Mucosa of rectum (tissue), 2 donors: ENCODE measurements around the gene SLC25A21.
"Not testable (repeated sequence)": the region's sequence is repeated elsewhere in the genome, so short reads cannot be mapped to it uniquely, and the experiment has no call there.

Experiments used
- H3K27ac ChIP-seq, 2 donors: one replicate each; pipeline ENCODE4 v1.7.0; 2013; ENCODE audit warnings: inconsistent platforms in 2 of 2, low read depth in 2 of 2, low read length in 2 of 2
- H3K27me3 ChIP-seq, 2 donors: one replicate each; pipeline ENCODE4 v1.7.0; 2013; ENCODE audit warnings: low read length in 2 of 2; ENCODE audit not compliant: control insufficient read depth in 2 of 2, insufficient read depth in 2 of 2
- H3K36me3 ChIP-seq, 2 donors: one replicate each; pipeline ENCODE4 v1.7.0; 2013; ENCODE audit warnings: low read length in 2 of 2; ENCODE audit not compliant: control insufficient read depth in 2 of 2, insufficient read depth in 2 of 2
- H3K4me1 ChIP-seq, 2 donors: one replicate each; pipeline ENCODE4 v1.7.0; 2013; ENCODE audit warnings: low read length in 2 of 2, mild to moderate bottlenecking in 1 of 2; ENCODE audit not compliant: control insufficient read depth in 2 of 2, insufficient read depth in 2 of 2
- H3K4me3 ChIP-seq, 2 donors: one replicate each; pipeline ENCODE4 v1.7.0; 2013; ENCODE audit warnings: low read length in 2 of 2
- H3K9ac ChIP-seq, 2 donors: one replicate each; pipeline ENCODE4 v1.7.0; 2013; ENCODE audit warnings: low read length in 2 of 2, low read depth in 1 of 2, mild to moderate bottlenecking in 1 of 2
- H3K9me3 ChIP-seq, 2 donors: one replicate each; pipeline ENCODE4 v1.7.0; 2013; ENCODE audit warnings: low read length in 2 of 2; ENCODE audit not compliant: control insufficient read depth in 2 of 2
- donor health status: healthy.
- donor health status: Normal muscosa, but diverticular disease.

Gene SLC25A21

DNA sequence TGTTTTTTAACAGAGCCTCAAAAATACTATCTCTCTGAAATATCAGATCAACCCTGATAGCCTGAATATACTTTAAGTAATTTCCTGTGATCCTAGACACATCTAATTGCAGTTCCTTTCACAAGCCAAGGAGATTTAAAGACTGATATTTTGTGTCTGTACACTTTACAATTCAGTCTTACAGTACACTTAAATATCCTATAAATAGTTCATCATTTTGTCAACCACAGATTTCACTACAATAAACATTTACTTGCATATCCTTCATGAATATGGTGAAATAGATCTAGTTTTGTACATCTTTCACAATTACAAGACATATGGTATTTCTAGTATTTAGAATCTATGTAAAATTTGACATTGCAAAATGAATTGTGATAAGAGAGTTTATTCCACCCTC, 349.7 kb downstream of the SLC25A21 start:
- Histone ChIP-seq H3K4me1 (no peaks in the 10 kb centered on the region), H3K36me3 (no peaks in the 10 kb centered on the region), H3K9ac (no peak overlapping the region), H3K27me3 (no peaks in the 10 kb centered on the region), H3K27ac (no peak overlapping the region), H3K4me3 (no peak overlapping the region), H3K9me3 (no peaks in the 10 kb centered on the region)

DNA sequence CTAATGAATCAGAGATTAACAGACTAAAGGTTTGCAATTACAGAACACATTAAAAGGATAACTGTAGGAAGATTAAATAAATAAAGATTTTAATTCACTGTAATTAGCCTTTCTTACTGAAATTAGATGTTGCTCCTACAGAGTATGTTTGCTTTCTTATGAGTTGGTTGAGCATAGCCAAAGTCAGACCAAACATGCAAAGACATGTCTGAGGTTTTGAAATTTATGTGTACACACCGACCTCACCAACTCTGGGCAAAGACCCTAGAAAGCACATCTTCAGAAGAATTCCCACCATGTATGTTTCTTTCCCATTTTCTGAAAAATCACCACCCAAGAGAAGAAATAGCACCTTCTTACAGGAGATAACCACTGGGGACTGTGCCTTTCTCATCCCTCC, 351.5 kb downstream of the SLC25A21 start:
- Histone ChIP-seq H3K4me3 (no peak overlapping the region), H3K27me3 (no peaks in the 10 kb centered on the region), H3K9ac (no peak overlapping the region), H3K4me1 (no peaks in the 10 kb centered on the region), H3K9me3 (no peaks in the 10 kb centered on the region), H3K36me3 (no peaks in the 10 kb centered on the region), H3K27ac (no peak overlapping the region)

DNA sequence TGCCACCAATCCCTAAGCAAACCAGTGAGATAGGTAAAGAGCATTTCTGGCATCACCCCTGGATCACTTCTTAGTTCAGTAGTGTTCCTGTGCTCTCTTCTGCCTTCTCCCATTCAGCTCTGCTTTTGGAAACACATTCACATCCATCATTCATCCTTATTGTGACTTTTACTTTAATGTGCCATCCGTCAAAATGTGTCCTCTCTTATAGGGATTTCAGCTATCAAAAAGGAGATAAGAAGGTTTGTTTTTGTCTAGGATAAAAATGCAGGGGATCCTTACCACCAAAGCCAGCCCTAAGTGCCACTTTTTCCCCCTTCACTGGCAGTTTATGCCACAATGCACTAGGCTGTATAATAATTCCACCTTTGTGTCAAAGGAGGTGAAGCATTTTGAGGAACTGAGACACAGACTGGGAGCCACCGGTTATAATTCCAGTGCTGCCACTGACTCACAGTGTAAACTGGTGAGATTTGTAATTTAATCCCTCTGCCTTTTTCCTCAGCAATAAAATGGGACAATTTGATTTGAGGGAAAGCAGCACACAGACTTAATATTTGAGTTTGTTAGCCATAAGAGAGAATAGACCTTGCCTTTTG, 352.2 kb downstream of the SLC25A21 start:
- H3K4me3 ChIP-seq: no peak overlapping the region
- no peaks in the 10 kb centered on the region for H3K27me3 ChIP-seq
- no peaks in the 10 kb centered on the region for H3K9me3 ChIP-seq
- no peaks in the 10 kb centered on the region for H3K36me3 ChIP-seq
- no peak overlapping the region for H3K9ac ChIP-seq
- no peaks in the 10 kb centered on the region for H3K4me1 ChIP-seq
- no peak overlapping the region for H3K27ac ChIP-seq

DNA sequence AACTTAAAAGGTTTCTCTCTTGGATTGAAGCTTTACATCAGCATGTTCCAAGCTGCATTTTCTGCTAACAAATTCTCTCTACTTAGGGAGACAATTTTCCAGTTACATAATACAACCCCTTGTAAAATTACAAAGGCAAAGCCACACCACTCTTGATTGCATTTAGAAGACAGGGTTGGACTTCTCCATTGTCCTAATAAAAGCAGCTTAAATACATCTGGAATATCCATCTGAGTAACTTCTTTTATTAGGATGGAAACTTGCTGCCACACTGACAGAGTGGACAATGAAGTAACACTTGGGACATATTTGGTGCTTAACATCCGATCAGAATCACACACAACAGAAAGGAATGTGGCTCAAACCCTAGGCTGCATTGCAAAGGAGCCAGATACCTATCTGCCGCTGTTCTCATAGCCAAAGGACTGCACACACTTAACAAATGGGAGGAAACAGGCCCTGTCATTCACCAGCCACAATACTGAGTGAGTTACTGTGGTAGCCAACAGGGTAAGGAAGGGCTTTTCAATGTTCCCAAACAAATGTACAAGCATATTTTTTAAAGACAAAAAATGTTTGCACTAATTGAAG, 353.5 kb downstream of the SLC25A21 start:
- H3K4me1 ChIP-seq: no peaks in the 10 kb centered on the region
- no peaks in the 10 kb centered on the region for H3K27me3 ChIP-seq

DNA sequence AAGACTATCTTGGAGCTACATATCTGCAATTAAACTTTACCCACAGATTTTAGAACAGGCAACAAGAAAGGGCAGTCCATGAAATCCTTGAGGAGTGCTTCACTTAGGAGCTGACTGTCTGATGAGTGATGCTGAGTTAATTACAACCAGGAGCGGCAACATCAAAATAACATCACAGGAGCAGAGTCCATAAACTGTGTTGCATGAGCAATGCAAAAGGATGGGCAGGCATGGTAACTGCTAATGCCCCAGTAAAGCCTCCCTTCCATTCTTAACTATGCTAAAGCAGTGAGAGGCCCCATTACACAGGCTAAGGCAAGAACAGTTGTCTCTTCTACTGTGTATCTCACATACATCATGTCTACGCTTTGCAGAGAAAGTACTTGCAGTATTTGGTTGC, 354.2 kb downstream of the SLC25A21 start:
- H3K4me3 ChIP-seq: no peak overlapping the region
- no peak overlapping the region for H3K27ac ChIP-seq
- H3K4me1 ChIP-seq: no peaks in the 10 kb centered on the region
- no peak overlapping the region for H3K9ac ChIP-seq
- H3K9me3 ChIP-seq: no peaks in the 10 kb centered on the region
- H3K36me3 ChIP-seq: no peaks in the 10 kb centered on the region
- no peaks in the 10 kb centered on the region for H3K27me3 ChIP-seq

More for the DNA sequence above, 353.5 kb downstream of the SLC25A21 start:
- no peaks in the 10 kb centered on the region for H3K36me3 ChIP-seq
- no peak overlapping the region for H3K4me3 ChIP-seq
- H3K27ac ChIP-seq: no peak overlapping the region
- H3K9me3 ChIP-seq: no peaks in the 10 kb centered on the region
- H3K9ac ChIP-seq: no peak overlapping the region

DNA sequence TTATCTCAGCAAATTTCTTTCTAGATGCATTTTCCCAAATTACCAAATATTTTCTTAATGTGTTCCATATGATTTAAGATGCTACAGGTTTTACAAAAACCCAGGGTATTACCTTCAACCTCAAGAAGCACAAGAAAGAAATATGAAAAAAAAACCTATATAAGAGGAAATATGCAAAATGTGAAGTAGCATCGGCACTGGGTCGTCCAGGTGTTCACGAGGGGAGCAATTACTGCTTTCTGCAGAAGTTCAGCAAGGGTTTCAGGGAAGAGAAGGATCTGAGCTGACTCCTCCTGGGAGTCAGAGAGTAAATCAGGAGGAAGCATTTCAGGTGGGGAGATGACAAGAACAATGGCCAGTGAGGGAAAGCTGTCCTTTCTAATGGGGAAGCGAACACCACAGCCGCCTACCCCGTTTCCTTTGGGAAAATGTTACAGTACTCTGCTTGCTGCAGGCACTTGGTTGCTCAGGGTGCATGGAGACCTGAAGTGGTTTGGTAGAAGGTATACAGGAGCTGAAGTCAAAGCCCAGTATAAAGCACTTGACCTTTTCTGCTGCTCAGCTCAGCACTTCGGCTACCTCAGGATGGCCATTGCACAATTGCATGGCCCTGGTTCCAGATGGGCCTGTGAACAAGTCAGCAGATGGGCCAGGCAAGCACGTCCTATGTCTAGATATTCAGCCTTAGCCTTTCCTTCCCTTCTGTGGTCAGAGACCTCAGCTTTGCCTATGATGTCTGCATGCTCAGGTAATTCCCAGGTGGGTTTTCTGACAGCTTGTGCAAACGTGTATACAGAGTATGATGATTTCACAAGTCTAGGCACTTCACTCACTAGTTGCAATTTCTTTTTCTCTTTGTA, 355.1 kb downstream of the SLC25A21 start:
- Histone ChIP-seq H3K36me3 (no peaks in the 10 kb centered on the region), H3K9ac (no peak overlapping the region), H3K4me3 (no peak overlapping the region), H3K27ac (no peak overlapping the region), H3K9me3 (no peaks in the 10 kb centered on the region), H3K4me1 (no peaks in the 10 kb centered on the region), H3K27me3 (no peaks in the 10 kb centered on the region)

DNA sequence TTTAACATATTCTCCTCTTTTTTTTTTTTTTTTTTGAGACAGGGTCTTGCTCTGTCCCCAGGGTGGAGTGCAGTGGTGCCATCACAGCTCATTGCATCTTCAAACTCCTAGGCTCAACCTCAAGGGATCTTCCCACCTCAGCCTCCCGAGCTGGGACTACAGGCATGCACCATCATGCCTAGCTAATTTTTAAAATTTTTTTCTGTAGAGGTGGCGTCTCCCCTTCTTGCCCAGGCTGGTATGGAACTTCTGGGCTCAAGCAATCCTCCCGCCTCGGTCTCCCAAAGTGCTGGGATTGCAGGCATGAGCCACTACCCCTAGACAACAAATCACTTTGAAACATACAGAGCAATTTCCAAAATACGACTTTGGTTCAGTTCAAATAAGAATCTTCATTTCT, 355.9 kb downstream of the SLC25A21 start:
- Histone ChIP-seq H3K9me3 (no peaks in the 10 kb centered on the region), H3K36me3 (no peaks in the 10 kb centered on the region), H3K27ac (no peak overlapping the region), H3K9ac (no peak overlapping the region), H3K4me1 (no peaks in the 10 kb centered on the region), H3K27me3 (no peaks in the 10 kb centered on the region), H3K4me3 (no peak overlapping the region)

DNA sequence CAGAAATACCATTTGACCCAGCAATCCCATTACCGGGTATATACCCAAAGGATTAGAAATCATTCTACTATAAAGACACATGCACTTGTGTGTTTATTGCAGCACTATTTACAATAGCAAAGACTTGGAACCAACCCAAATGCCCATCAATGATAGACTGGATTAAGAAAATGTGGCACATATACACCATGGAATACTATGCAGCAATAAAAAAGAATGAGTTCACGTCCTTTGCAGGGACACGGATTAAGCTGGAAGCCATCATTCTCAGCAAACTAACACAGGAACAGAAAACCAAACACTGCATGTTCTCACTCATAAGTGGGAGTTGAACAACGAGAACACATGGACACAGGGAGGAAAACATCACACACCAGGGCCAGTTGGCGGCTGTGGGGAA, 357.6 kb downstream of the SLC25A21 start:
- not testable (repeated sequence) for H3K36me3 ChIP-seq, H3K4me3 ChIP-seq, H3K27me3 ChIP-seq, H3K4me1 ChIP-seq, H3K9ac ChIP-seq, H3K9me3 ChIP-seq, H3K27ac ChIP-seq

DNA sequence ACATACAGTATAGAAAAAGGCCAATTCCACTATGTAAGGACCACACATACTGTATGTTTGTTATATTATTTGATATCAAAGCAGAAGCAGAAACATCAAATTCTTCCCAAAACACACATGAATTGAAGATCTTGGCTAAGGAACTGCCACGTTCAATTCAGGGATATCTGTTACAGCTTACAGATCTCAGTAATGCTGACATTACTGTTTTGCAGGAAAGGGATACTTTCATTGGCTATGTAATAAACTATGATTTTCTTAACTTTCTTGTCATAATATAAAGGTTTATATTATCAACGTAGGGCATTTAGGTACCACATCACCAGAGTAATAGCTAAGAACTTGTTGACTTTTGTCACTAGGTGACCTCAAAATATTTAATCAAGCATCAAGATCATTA, 362.2 kb downstream of the SLC25A21 start:
- no peak overlapping the region for H3K9ac ChIP-seq
- H3K9me3 ChIP-seq: no peaks in the 10 kb centered on the region
- H3K4me3 ChIP-seq: no peak overlapping the region
- no peaks in the 10 kb centered on the region for H3K27me3 ChIP-seq
- no peaks in the 10 kb centered on the region for H3K4me1 ChIP-seq
- H3K27ac ChIP-seq: no peak overlapping the region
- H3K36me3 ChIP-seq: no peaks in the 10 kb centered on the region

DNA sequence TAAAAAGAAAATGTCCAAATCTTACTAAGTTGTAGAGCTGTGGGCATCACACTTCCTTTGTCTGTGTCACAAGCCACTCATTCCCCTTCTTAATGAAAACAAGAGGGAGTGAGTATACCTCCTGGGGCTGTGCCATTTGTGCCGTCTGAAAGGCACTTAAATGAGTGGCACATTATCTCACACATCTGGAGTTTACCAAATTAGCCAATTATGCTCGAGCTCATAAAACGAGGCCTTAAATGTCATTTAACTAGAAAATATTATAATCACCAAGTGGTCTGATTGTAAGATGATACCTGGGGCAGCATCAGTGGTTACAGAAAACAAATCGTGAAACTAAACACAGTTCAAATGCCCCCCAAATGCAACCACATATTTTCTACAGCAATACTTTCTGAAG, 364.7 kb downstream of the SLC25A21 start:
- no peaks in the 10 kb centered on the region for H3K4me1 ChIP-seq
- no peaks in the 10 kb centered on the region for H3K36me3 ChIP-seq
- no peak overlapping the region for H3K27ac ChIP-seq
- no peaks in the 10 kb centered on the region for H3K27me3 ChIP-seq
- no peak overlapping the region for H3K9ac ChIP-seq
- H3K9me3 ChIP-seq: no peaks in the 10 kb centered on the region
- H3K4me3 ChIP-seq: no peak overlapping the region
